ENCODE measurements around the gene RNF213.

DNA sequence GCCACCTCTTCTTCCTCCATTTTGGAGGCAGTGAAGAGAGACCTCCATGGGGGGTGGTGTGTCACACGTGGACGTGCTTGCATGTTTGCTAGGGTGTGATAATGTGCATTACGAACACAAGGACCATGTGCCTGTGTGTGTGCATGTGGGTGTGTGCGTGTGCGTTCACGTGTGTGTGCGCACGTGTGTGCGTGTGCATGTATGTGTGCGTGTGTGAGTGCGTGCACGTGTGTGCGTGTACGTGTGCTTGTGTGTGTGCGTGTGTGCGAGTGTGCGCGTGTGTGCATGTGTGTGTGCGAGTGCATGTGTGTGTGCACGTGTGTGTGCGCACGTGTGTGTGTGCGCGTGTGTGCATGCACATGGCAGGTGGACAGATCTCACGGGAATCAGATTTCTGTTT lies 29.5 kb downstream of the RNF213 start:
- TF ChIP-seq POLR2A (IDR thresholded peaks at IDR 0.05): no peak
- TF ChIP-seq, protein P1, sequence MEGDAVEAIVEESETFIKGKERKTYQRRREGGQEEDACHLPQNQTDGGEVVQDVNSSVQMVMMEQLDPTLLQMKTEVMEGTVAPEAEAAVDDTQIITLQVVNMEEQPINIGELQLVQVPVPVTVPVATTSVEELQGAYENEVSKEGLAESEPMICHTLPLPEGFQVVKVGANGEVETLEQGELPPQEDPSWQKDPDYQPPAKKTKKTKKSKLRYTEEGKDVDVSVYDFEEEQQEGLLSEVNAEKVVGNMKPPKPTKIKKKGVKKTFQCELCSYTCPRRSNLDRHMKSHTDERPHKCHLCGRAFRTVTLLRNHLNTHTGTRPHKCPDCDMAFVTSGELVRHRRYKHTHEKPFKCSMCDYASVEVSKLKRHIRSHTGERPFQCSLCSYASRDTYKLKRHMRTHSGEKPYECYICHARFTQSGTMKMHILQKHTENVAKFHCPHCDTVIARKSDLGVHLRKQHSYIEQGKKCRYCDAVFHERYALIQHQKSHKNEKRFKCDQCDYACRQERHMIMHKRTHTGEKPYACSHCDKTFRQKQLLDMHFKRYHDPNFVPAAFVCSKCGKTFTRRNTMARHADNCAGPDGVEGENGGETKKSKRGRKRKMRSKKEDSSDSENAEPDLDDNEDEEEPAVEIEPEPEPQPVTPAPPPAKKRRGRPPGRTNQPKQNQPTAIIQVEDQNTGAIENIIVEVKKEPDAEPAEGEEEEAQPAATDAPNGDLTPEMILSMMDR (IDR thresholded peaks at IDR 0.05): no peak
- no peak for TF ChIP-seq EP300 (IDR thresholded peaks at IDR 0.05)
